HG03280 (cell line): ENCODE measurements around the gene POLD3.
"Not testable (repeated sequence)": the region's sequence is repeated elsewhere in the genome, so short reads cannot be mapped to it uniquely, and the experiment has no call there.

Source experiments
- ATAC-seq: cut with Tn5 transposase; IDR thresholded peaks from one replicate; pipeline ENCODE4 v1.9.1; 2021; ENCODE audit warnings: mild to moderate bottlenecking, moderate library complexity; ENCODE audit not compliant: unreplicated experiment

Gene POLD3

DNA sequence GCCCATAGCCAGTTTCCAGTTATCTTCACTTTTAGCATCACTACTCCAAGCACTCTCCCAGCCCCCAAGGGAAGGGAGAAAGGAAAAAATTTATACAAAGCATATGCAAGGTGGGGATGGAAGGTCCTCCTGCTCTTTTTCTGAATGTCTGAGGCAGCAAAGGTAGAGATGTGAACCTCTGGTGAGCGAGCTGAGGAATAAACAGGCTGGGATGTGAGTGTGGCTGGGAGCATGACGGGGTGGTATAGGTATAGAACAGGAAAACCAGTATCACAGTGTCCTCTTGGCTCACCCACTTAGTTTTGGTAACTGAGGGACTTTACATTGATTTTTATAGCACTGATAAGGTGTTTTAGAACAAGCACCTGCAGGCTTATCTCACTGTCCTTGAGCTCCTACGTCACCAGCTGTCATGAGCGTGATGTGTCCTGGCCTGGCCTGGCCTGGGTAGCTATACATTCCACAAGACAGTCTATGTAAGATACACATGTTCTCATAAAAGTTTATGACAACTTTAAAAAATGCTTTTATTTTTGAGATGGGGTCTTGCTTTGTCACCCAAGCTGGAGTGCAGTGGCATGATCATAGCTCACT, 10.3 kb upstream of the POLD3 start:
- no peak for ATAC-seq

GRCh38 chr11:74583024-74583624, 9.3 kb upstream of the POLD3 start:
- no peak for ATAC-seq

DNA sequence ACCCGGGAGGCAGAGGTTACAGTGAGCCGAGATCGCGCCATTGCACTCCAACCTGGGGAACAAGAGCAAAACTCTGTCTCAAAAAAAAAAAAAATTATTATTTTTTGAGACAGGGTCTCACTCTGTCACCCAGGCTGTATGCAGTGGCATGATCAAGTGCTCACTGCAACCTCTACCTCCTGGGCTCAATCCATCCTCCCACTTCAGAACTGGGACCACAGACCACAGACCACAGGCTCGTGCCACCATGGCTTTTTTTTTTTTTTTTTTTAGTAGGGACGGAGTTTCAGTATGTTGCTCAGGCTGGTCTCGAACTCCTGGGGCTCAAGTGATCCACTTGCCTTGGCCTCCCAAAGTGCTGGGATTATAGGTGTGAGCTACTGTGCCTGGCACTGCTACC, 1.9 kb upstream of the POLD3 start:
- not testable (repeated sequence) for ATAC-seq

DNA sequence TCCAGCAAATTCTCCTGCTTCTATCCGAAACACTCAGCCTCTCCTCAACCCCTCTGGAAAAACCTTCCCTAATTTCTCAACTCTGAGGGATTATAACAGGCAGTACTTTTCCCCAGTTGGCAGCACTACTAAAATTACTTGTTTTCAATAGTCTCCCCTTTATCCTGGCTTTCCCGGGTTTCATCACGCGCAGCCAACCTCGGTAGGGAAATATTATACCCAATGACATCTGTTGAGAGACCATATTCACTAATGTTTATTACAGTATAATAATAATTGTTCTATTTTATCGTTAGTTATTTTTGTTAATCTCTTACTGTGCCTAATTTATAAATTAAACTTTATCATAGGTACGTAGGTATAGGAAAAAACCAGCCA, 330 bp upstream of the POLD3 start:
- ATAC-seq: no peak

DNA sequence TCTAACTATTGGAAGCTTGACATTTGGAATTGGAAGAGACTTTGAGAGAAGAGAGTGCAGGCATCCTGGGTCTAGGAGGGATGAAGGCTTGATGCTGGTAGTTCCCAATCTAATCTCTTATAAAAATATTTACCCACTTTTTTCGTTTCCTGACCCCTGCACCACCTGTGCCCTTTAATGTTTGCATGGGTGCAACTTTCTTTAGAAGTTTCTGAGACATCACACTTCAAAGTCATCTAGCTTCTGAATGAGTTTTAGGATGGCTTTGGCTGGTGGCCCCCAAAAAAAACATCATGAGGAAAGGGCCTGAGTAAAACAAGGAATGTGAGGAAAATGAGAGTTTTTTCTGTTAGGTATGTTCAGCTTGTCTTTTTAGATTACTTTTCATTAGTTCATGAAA, 1.1 kb downstream of the POLD3 start:
- no peak for ATAC-seq

DNA sequence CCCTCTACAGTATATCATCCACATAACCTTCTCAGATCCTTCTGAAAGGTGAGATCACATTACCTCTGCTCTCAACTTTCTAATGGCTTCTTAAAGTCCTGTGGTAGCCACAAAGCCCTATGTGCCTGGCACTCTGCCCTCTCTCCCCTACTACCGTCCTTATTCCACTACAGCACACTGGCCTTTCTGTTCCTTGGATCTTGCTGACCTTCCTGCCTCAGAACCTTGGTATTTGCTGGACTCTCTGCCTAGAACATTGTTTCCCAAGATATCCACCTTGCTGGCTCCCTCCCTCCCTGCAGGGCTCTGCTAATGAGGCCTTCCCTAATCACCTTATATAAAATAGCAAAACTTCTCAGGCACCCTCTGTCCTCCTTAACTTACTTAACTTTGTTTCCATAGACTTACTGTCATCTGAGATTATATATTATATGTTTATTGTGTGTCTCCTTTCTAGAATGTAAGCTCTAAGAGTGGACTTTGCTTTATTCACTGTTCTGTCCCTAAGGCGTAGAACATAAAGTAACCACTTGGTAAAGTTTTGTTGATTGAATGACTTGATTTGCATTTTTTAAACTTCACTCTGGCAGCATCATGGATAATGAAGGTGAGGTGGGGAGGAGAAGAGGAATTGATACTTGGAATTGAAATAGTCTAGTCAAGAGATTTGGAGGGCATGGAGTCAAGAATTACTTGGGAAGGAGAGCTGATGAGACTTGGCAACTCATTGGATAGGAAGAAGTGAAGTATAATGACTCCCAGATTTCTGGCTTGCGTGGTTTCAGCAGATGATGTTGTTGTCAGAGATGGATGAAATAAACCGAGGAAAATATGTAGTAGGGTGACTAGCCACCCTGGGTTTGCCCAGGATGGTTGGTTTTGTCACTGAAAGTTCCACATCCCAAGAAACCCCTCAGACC, 10.5 kb downstream of the POLD3 start:
- no peak for ATAC-seq

GRCh38 chr11:74603845-74604244, 11.5 kb downstream of the POLD3 start:
- ATAC-seq: no peak

GRCh38 chr11:74604311-74604710, 11.9 kb downstream of the POLD3 start:
- no peak for ATAC-seq

DNA sequence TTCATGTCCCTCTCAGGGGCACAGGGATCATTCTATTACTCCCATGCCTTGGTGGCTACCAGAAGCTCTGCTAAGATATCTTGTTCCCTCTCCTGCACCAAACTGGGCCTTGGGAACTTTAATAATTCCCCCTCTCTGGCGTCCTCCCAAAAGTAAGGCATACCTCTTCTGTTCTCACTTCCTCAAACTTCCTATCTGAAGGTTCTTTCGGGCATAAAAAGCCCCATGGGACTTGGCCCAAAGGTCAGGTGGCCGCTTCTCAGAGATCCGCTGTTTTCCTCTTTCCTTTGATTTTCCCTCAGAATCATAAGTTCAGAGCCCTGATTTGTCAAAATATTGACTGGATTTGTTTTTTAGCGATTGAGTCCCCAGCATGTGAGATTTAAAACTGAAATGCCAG, 13.0 kb downstream of the POLD3 start:
- ATAC-seq: no peak

DNA sequence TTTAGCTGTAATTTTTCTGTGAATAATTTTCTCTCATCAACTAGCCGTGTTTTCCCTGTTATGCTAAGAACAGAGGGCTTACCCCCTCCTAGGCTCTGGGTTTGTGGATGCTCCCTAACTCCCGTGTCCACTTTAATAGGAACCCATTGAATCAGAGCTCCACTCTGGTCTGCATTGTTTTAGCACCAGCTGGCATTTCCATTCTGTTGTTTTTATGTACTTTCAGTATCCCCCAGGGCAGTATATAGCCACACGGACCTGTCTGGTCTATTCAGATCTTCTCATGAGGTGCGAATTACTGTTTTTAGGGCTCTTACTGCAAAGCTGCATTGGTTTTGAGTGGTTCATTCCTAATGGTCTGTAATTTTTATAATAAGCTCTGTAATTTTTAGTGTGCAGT, 16.0 kb downstream of the POLD3 start:
- no peak for ATAC-seq

- no peak for ATAC-seq
These were observed 19.0 kb downstream of the POLD3 start for GRCh38 chr11:74611369-74611861.

DNA sequence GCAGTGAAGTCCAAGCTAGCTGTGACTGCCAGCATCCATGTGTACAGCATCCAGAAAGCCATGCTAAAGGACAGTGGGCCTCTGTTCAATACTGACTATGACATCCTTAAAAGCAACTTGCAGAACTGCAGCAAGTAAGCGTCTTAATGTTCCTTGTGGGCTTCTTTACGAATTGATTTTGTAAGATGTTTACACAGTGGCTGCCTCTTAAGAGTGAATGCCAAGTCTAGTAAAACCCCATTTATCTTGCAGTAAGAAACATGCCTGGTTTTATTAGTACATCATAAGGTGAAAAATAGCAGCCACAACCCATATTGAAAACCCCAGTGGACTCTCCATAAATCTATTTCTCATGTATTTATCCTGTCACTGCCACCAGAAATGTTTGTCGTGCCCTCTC, 20.5 kb downstream of the POLD3 start:
- no peak for ATAC-seq

GRCh38 chr11:74615311-74615710, 22.9 kb downstream of the POLD3 start:
- no peak for ATAC-seq

DNA sequence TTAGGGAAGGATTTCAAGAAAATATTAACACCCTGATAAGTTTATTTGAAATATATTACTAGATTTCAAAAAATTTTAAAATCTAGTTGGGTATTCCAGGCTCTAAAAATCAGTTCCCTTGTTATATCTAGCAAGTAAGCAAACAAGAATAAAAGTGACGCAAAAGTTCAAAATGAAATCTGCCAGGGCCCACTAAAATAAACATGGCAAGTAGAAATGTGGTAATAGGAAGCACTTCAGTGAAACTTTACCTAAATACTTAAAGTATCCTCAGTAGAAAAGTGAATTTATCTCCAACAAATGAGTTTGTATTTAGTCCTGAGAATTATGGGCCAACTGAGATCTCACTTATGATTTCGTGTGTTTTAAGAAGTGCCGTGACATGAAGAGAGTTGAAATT, 23.6 kb downstream of the POLD3 start:
- no peak for ATAC-seq

DNA sequence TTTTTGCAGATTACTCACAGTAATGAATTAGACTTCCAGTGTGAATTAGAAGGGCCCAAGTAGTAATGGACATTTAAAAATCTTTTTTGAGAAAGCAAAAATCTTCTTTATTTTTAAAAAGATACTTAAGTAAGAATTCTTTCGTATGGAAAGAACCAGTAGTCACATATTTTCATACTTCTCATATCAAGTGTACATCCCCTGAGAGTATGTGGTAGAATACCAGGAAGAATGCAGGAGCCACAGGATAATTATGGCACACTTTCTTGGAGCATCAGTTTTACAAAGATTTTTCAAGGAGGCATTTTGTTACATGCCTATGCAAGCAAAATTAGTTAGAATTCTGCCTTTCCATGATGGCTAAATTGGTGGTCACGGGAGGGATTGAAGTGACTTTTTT, 28.1 kb downstream of the POLD3 start:
- no peak for ATAC-seq

GRCh38 chr11:74626130-74626529, 33.7 kb downstream of the POLD3 start:
- no peak for ATAC-seq

DNA sequence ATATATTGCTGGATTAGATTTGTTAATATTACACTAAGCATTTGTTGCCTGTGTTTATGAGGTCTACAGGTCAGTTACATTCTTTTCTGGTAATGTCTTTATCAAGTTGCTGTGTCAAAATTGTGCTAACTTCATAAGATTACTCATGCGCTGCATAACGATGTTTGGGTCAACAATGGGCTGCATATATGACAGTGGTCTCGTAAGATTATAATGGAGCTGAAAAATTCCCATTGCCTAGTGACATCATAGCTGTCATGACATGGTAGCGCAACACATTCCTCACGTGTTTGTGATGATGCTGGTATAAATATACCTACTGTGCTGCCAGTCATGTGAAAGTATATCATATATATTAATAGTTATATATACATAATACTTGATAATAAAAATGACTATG, 34.2 kb downstream of the POLD3 start:
- ATAC-seq: no peak

DNA sequence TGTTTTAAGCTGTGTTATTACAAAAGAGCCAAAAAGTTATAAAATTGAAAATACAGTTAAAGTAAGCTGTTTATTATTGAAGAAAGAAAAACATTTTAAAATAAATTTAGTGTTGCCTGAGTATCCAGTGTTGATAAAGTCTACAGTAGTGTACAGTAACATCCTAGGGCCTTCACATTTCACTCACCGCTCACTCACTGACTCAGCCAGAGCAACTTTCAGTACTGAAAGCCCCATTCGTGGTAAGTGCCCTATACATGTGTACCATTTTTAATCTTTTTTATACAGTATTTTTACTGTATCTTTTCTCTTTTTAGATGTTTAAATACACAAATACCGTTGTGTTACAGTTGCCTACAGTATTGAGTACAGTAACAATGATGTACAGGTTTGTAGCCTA, 35.0 kb downstream of the POLD3 start:
- no peak for ATAC-seq

DNA sequence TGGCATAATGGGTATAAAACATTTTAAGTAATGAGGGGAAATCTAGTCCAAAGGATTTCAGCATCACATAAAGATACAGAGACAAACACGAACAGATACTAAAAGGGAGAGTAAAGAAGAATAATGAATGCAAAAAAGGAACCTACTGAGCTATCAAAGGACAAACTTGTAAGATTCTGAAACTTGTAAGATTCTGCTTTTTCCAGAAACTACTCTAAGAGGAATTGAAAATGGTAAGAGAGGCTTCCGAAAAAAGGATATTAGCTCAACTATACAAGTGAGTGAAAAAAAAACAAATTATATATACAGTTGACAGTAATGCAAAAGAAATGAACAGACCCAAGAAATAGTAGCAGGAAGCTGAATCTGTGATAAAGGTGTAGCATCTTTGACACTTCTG, 37.7 kb downstream of the POLD3 start:
- no peak for ATAC-seq

GRCh38 chr11:74633406-74634393, 41.3 kb downstream of the POLD3 start:
- ATAC-seq: no peak

DNA sequence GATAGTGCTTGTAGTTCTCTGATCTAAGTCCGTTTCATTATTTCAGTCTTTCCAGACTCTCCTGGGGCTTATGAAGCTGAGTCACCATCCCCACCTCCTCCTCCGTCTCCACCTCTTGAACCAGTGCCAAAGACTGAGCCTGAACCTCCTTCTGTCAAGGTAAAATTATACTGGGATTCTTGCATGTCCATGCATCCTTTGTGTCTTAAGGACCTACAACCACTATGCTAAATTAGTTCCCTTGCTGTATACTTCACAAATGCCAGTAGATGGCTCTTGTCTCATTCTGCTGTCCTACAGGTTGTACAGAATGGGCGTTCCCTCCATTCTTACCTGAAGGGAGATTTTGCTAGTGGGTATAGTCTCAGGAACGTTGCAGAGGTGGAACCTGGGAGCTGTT, 42.2 kb downstream of the POLD3 start:
- no peak for ATAC-seq
